Uterus (tissue), 4 donors: ENCODE measurements around the gene NET1. TPM values are rescaled to one million over a fixed set of nuclear protein-coding genes. Genes with fewer than 3 reads are reported as not detected.

Experiments
- DNase-seq, 2 donors: peaks; one replicate each; pipeline ENCODE4 v3.0.0-alpha.2; 2019 to 2020
- H3K27ac ChIP-seq, 2 donors: fragments of 200-600 bp; sonication (generic); 1 replicate in 1 of 2; 2 replicates in 1 of 2; pipeline ENCODE4 v1.5.1; 2016 to 2018
- H3K27me3 ChIP-seq, 2 donors: fragments of 200-600 bp; sonication (generic); one replicate each; pipeline ENCODE4 v1.5.1; 2018 to 2019; ENCODE audit warnings: control low read depth in 1 of 2
- H3K36me3 ChIP-seq, 2 donors: fragments of 200-600 bp; sonication (generic); one replicate each; pipeline ENCODE4 v1.5.1; 2019; ENCODE audit warnings: control low read depth in 1 of 2
- H3K4me1 ChIP-seq, 2 donors: fragments of 200-600 bp; sonication (generic); one replicate each; pipeline ENCODE4 v1.5.1; 2018 to 2019; ENCODE audit warnings: control low read depth in 1 of 2
- H3K4me3 ChIP-seq, 2 donors: fragments of 200-600 bp; sonication (generic); 1 replicate in 1 of 2; 2 replicates in 1 of 2; pipeline ENCODE4 v1.5.1; 2018 to 2019; ENCODE audit warnings: mild to moderate bottlenecking in 1 of 2
- H3K9me3 ChIP-seq, 2 donors: fragments of 200-600 bp; sonication (generic); one replicate each; pipeline ENCODE4 v1.5.1; 2019; ENCODE audit warnings: control low read depth in 1 of 2
- CTCF ChIP-seq, 4 experiments: fragments of 200-600 bp in 2 of 4; fragments of 450-650 bp in 2 of 4; sonication (generic) in 2 of 4; IDR thresholded peaks; one replicate each; pipeline ENCODE4 v1.5.1; 2016 to 2019; ENCODE audit warnings: antibody characterized with exemption in 4 of 4, mild to moderate bottlenecking in 2 of 4, moderate library complexity in 1 of 4
- POLR2A ChIP-seq, 2 donors: fragments of 450-650 bp; IDR thresholded peaks; one replicate each; pipeline ENCODE4 v1.6.1; 2016; ENCODE audit warnings: antibody characterized with exemption in 2 of 2, mild to moderate bottlenecking in 1 of 2, moderate library complexity in 1 of 2
- intact Hi-C: fragments of 100-400 bp; cut with DNase I; formaldehyde crosslinking; loops from one replicate; pipeline ENCODE4 v1.15.1; 2023; ENCODE audit warnings: low total_unique reads
- total RNA-seq, 4 donors: library from RNA; depleted of rRNA in 3 of 4; stranded (reverse); fragments of >200 nt in 3 of 4; gene quantifications; one replicate each; pipeline versions ENCODE4 v1.1.0 to v1.2.4, GENCODE V29; 2014 to 2023
- donor health status: DM: yes; HTN: yes; CAD: no.

NET1 gene
- total RNA-seq, 4 donors from 2014 or later: 21.0 to 126 (median 87.0) TPM

GRCh38 chr10:5449823-5450222 lies 37.5 kb downstream of the NET1 start:
- H3K36me3 ChIP-seq: no peaks in the 10 kb centered on the region
- H3K9me3 ChIP-seq: no peaks in the 10 kb centered on the region
- DNase-seq: peak in 1 of 2 donors; percentile 78
- H3K4me1 ChIP-seq: peaks cover 0 to 6% of the 10 kb centered on the region in 2 donors
- H3K4me3 ChIP-seq: peak overlapping the region; percentile 10 to 48
- H3K27ac ChIP-seq: peak overlapping the region; percentile 76 to 88
- TF ChIP-seq POLR2A (IDR thresholded peaks at IDR 0.05) (no peak), CTCF (IDR thresholded peaks at IDR 0.05) (peak in 2 of 4 experiments; percentile 27 to 30)
- intact Hi-C loops: no loop called here
- H3K27me3 ChIP-seq: no peaks in the 10 kb centered on the region

- no peaks in the 10 kb centered on the region for H3K36me3 ChIP-seq
- no peak overlapping the region for H3K4me3 ChIP-seq
- H3K9me3 ChIP-seq: no peaks in the 10 kb centered on the region
- intact Hi-C loops: no loop called here
- H3K4me1 ChIP-seq: peaks cover 0 to 6% of the 10 kb centered on the region in 2 donors
- peak overlapping the region; percentile 76 to 88 for H3K27ac ChIP-seq
- TF ChIP-seq POLR2A (IDR thresholded peaks at IDR 0.05) (no peak), CTCF (IDR thresholded peaks at IDR 0.05) (no peak)
- no peaks in the 10 kb centered on the region for H3K27me3 ChIP-seq
- DNase-seq: no peak
These were observed 38.4 kb downstream of the NET1 start for GRCh38 chr10:5450605-5451384.

- no peaks in the 10 kb centered on the region for H3K36me3 ChIP-seq
- H3K4me3 ChIP-seq: no peak overlapping the region
- DNase-seq: no peak
- TF ChIP-seq POLR2A (IDR thresholded peaks at IDR 0.05): no peak
- no peak for TF ChIP-seq CTCF (IDR thresholded peaks at IDR 0.05)
- H3K27me3 ChIP-seq: no peaks in the 10 kb centered on the region
- H3K4me1 ChIP-seq: peaks cover 0 to 6% of the 10 kb centered on the region in 2 donors
- intact Hi-C loops: no loop called here
- H3K27ac ChIP-seq: peak overlapping the region in 1 of 2 donors; percentile 28
- H3K9me3 ChIP-seq: no peaks in the 10 kb centered on the region
These were observed 41.6 kb downstream of the NET1 start for GRCh38 chr10:5453749-5454489.

GRCh38 chr10:5456563-5456962 lies 44.2 kb downstream of the NET1 start:
- TF ChIP-seq POLR2A (IDR thresholded peaks at IDR 0.05) (no peak), CTCF (IDR thresholded peaks at IDR 0.05) (no peak)
- DNase-seq: no peak
- Histone ChIP-seq H3K9me3 (no peaks in the 10 kb centered on the region), H3K4me1 (no peaks in the 10 kb centered on the region), H3K4me3 (no peak overlapping the region), H3K36me3 (no peaks in the 10 kb centered on the region), H3K27me3 (no peaks in the 10 kb centered on the region), H3K27ac (no peak overlapping the region)
- intact Hi-C loops: no loop called here

- no peaks in the 10 kb centered on the region for H3K36me3 ChIP-seq
- intact Hi-C loops: no loop called here
- H3K4me3 ChIP-seq: no peak overlapping the region
- no peak overlapping the region for H3K27ac ChIP-seq
- DNase-seq: no peak
- H3K27me3 ChIP-seq: no peaks in the 10 kb centered on the region
- no peaks in the 10 kb centered on the region for H3K4me1 ChIP-seq
- no peaks in the 10 kb centered on the region for H3K9me3 ChIP-seq
- TF ChIP-seq CTCF (IDR thresholded peaks at IDR 0.05): no peak
- TF ChIP-seq POLR2A (IDR thresholded peaks at IDR 0.05): no peak
These were observed 45.4 kb downstream of the NET1 start for GRCh38 chr10:5457741-5458140.
